Transverse colon (tissue), 4 donors: ENCODE results near the gene PELI3. TPM values are rescaled to one million over a fixed set of nuclear protein-coding genes. Genes with fewer than 3 reads are reported as not detected.
"Not testable (repeated sequence)": the region's sequence is repeated elsewhere in the genome, so short reads cannot be mapped to it uniquely, and the experiment has no call there.

Source experiments
- DNase-seq: peaks from one replicate; pipeline ENCODE4 v3.0.0-alpha.2; 2019
- H3K27ac ChIP-seq, 4 donors: fragments of 200-600 bp; sonication (generic); 2 replicates each; pipeline ENCODE4 v1.5.1; 2016 to 2018; ENCODE audit warnings: inconsistent platforms in 4 of 4
- H3K27me3 ChIP-seq: fragments of 200-600 bp; sonication (generic); 2 replicates; pipeline ENCODE4 v1.5.1; 2017; ENCODE audit warnings: inconsistent platforms
- H3K36me3 ChIP-seq, 4 donors: fragments of 200-600 bp; sonication (generic); 2 replicates each; pipeline ENCODE4 v1.5.1; 2017 to 2019; ENCODE audit warnings: inconsistent platforms in 4 of 4
- H3K4me1 ChIP-seq, 4 donors: fragments of 200-600 bp; sonication (generic); 2 replicates each; pipeline ENCODE4 v1.5.1; 2017 to 2020; ENCODE audit warnings: inconsistent platforms in 4 of 4
- H3K4me3 ChIP-seq, 4 donors: fragments of 200-600 bp; sonication (generic); 1 replicate in 1 of 4; 2 replicates in 3 of 4; pipeline versions ENCODE4 v1.5.1 to v1.6.1; 2017 to 2019; ENCODE audit warnings: inconsistent platforms in 4 of 4
- H3K9me3 ChIP-seq, 2 donors: fragments of 200-600 bp; sonication (generic); 2 replicates each; pipeline ENCODE4 v1.5.1; 2017 to 2019; ENCODE audit warnings: inconsistent platforms in 2 of 2
- CTCF ChIP-seq, 5 experiments: fragments of 200-600 bp in 3 of 5; fragments of 450-650 bp in 2 of 5; sonication (generic) in 3 of 5; IDR thresholded peaks; 1 replicate in 2 of 5; 2 replicates in 3 of 5; pipeline ENCODE4 v1.5.1; 2016 to 2017; ENCODE audit warnings: antibody characterized with exemption in 5 of 5, inconsistent platforms in 3 of 5, mild to moderate bottlenecking in 2 of 5, moderate library complexity in 1 of 5
- EP300 ChIP-seq: sonication (generic); formaldehyde crosslinking; IDR thresholded peaks from one replicate; pipeline ENCODE4 v1.6.1; 2017; ENCODE audit warnings: antibody characterized with exemption, low read depth
- POLR2A ChIP-seq: fragments of 450-650 bp; IDR thresholded peaks from one replicate; pipeline ENCODE4 v1.6.1; 2016; ENCODE audit warnings: antibody characterized with exemption, mild to moderate bottlenecking, moderate library complexity
- POLR2AphosphoS5 ChIP-seq, 3 donors: sonication (generic); formaldehyde crosslinking; IDR thresholded peaks; one replicate each; pipeline ENCODE4 v1.6.1; 2016; ENCODE audit warnings: antibody characterized with exemption in 3 of 3
- WGBS, 2 donors: methylation state at CpG; one replicate each; pipeline ENCODE4 v1.1.5; 2018; ENCODE audit warnings: low coverage in 1 of 2; 5-methylcytosine and 5-hydroxymethylcytosine counted together
- in situ Hi-C, 4 donors: fragments of 200-750 bp; cut with MboI; loops; one replicate each; pipeline versions ENCODE4 v1.15.0 to v1.15.1; 2017; ENCODE audit warnings: low sequenced_read_pairs in 3 of 4, low pct_ligation_motif_present in 1 of 4, low pct_unique_long_range_greater_than_20kb in 1 of 4
- intact Hi-C: fragments of 100-400 bp; cut with DNase I; formaldehyde crosslinking; loops from one replicate; pipeline ENCODE4 v1.15.1; 2023; ENCODE audit warnings: low total_unique reads
- total RNA-seq, 4 donors: library from RNA; depleted of rRNA; stranded (reverse); fragments of >200 nt; gene quantifications; one replicate each; pipeline ENCODE4 v1.1.0, GENCODE V29; 2016

The PELI3 gene
- total RNA-seq, 4 donors from 2014 or later: 1.2 to 14.2 (median 7.8) TPM

GRCh38 chr11:66421492-66422205 lies 45.1 kb upstream of the PELI3 start:
- TF ChIP-seq EP300 (no peak), POLR2A (no peak), CTCF (IDR thresholded peaks at IDR 0.05) (no peak), POLR2AphosphoS5 (IDR thresholded peaks at IDR 0.05) (peak; percentile 75 to 85 (median 75))
- H3K4me3 ChIP-seq: no peak overlapping the region
- intact Hi-C loops: no loop called here
- no peaks in the 10 kb centered on the region for H3K9me3 ChIP-seq
- no peaks in the 10 kb centered on the region for H3K36me3 ChIP-seq
- DNase-seq: peak; percentile 92
- H3K4me1 ChIP-seq: peaks cover 0 to 35% (median 3%) of the 10 kb centered on the region in 4 donors
- H3K27ac ChIP-seq: peak overlapping the region in 2 of 4 donors; percentile 16 to 40
- in situ Hi-C loops: loop anchor here in 2 of 4 donors (10.0 to 25.0 kb wide), 2 partner anchors 263 to 416 kb away; partner anchors contain the start of gene RCE1 (in 1 of the 2)
- WGBS, 2 donors: 22% methylated on average over 34 of the region's 38 CpGs; no CpG with 5 or more reads in 1 of the 2 donors
- H3K27me3 ChIP-seq: peaks cover 17% of the 10 kb centered on the region

- 87% methylated on average over 23 of the region's 23 CpGs; no CpG with 5 or more reads in 1 of the 2 donors for WGBS, 2 donors
- H3K27me3 ChIP-seq: no peaks in the 10 kb centered on the region
- DNase-seq: no peak
- no peaks in the 10 kb centered on the region for H3K9me3 ChIP-seq
- in situ Hi-C loops: loop anchor here in 1 of 4 donors (10.0 kb wide), 1 partner anchor 258 kb away; no protein-coding TSS in a partner anchor
- no peak overlapping the region for H3K4me3 ChIP-seq
- intact Hi-C loops: no loop called here
- H3K4me1 ChIP-seq: peaks cover 0 to under 1% (median 0%) of the 10 kb centered on the region in 4 donors
- H3K36me3 ChIP-seq: no peaks in the 10 kb centered on the region
- H3K27ac ChIP-seq: no peak overlapping the region
- TF ChIP-seq EP300: no peak
- TF ChIP-seq POLR2A: no peak
- no peak for TF ChIP-seq CTCF (IDR thresholded peaks at IDR 0.05)
- no peak for TF ChIP-seq POLR2AphosphoS5 (IDR thresholded peaks at IDR 0.05)
Measured at GRCh38 chr11:66426314-66426713, 40.4 kb upstream of the PELI3 start.

GRCh38 chr11:66428933-66429332 lies 37.8 kb upstream of the PELI3 start:
- WGBS, 2 donors: 83% methylated on average over 2 of the region's 2 CpGs; no CpG with 5 or more reads in 1 of the 2 donors
- Histone ChIP-seq H3K4me3 (no peak overlapping the region), H3K9me3 (no peaks in the 10 kb centered on the region), H3K27ac (no peak overlapping the region), H3K36me3 (no peaks in the 10 kb centered on the region), H3K27me3 (no peaks in the 10 kb centered on the region), H3K4me1 (no peaks in the 10 kb centered on the region)
- TF ChIP-seq EP300 (no peak), POLR2A (no peak), CTCF (IDR thresholded peaks at IDR 0.05) (no peak), POLR2AphosphoS5 (IDR thresholded peaks at IDR 0.05) (no peak)
- in situ Hi-C loops: loop anchor here in 1 of 4 donors (10.0 kb wide), 1 partner anchor 256 kb away; no protein-coding TSS in a partner anchor
- intact Hi-C loops: loop anchor here (1.0 kb wide), 1 partner anchor 21 kb away; no protein-coding TSS in a partner anchor
- DNase-seq: no peak

GRCh38 chr11:66429983-66430602 lies 36.6 kb upstream of the PELI3 start:
- H3K4me3 ChIP-seq: no peak overlapping the region
- DNase-seq: peak; percentile 78
- 29 to 35% methylated on average over 4 to 9 of the region's 9 CpGs for WGBS, 2 donors
- intact Hi-C loops: loop anchor here (1.0 to 5.0 kb wide), 2 partner anchors 22 to 218 kb away; no protein-coding TSS in a partner anchor
- TF ChIP-seq EP300 (no peak), POLR2AphosphoS5 (IDR thresholded peaks at IDR 0.05) (no peak), CTCF (IDR thresholded peaks at IDR 0.05) (peak; percentile 78 to 89 (median 79)), POLR2A (no peak)
- H3K27me3 ChIP-seq: no peaks in the 10 kb centered on the region
- no peaks in the 10 kb centered on the region for H3K9me3 ChIP-seq
- in situ Hi-C loops: loop anchor here in 1 of 4 donors (10.0 kb wide), 1 partner anchor 255 kb away; no protein-coding TSS in a partner anchor
- H3K4me1 ChIP-seq: no peaks in the 10 kb centered on the region
- H3K27ac ChIP-seq: no peak overlapping the region
- peaks cover 0 to 3% (median 0%) of the 10 kb centered on the region in 4 donors for H3K36me3 ChIP-seq

GRCh38 chr11:66431287-66431686 lies 35.4 kb upstream of the PELI3 start:
- H3K9me3 ChIP-seq, H3K4me1 ChIP-seq, H3K27ac ChIP-seq, in situ Hi-C loops, H3K4me3 ChIP-seq, DNase-seq, H3K27me3 ChIP-seq: not testable (repeated sequence)
- H3K36me3 ChIP-seq: peaks cover 0 to 12% (median 4%) of the 10 kb centered on the region in 4 donors
- intact Hi-C loops: loop anchor here (5.0 kb wide), 1 partner anchor 219 kb away; no protein-coding TSS in a partner anchor

- H3K9me3 ChIP-seq, H3K27ac ChIP-seq, H3K27me3 ChIP-seq, in situ Hi-C loops, H3K4me1 ChIP-seq, DNase-seq, H3K4me3 ChIP-seq: not testable (repeated sequence)
- H3K36me3 ChIP-seq: peaks cover 0 to 12% (median 4%) of the 10 kb centered on the region in 4 donors
- intact Hi-C loops: loop anchor here (5.0 kb wide), 1 partner anchor 220 kb away; no protein-coding TSS in a partner anchor
- WGBS, 2 donors: 91 to 100% methylated on average over 3 to 8 of the region's 8 CpGs
Measured at GRCh38 chr11:66431871-66432329, 34.8 kb upstream of the PELI3 start.
